ENCODE measurements around the gene ECSIT. TPM values are rescaled to one million over a fixed set of nuclear protein-coding genes. Genes with fewer than 3 reads are reported as not detected.
"Not testable (repeated sequence)": the region's sequence is repeated elsewhere in the genome, so short reads cannot be mapped to it uniquely, and the experiment has no call there.

The ECSIT gene
- total RNA-seq, 2 donors from 2014 or later: 27.9 TPM

- intact Hi-C loops (cut with DNase I): loop anchor here in 1 of 2 donors (10.0 kb wide), 1 partner anchor 97 kb away; the partner anchor contains the start of gene EPOR
- DNase-seq (ENCODE audit: low spot score): peak; percentile 92
Observed at GRCh38 chr19:11481534-11482383, 47.2 kb downstream of the ECSIT start.

GRCh38 chr19:11480715-11481533 is 48.0 kb downstream of the ECSIT start, which contains the start of gene ELAVL3:
ELAVL3 (minus strand) TSS chr19:11481046; CDS start chr19:11480608, 438 bp downstream.
- intact Hi-C loops (cut with DNase I): loop anchor here in 1 of 2 donors (10.0 kb wide), 1 partner anchor 96 kb away; the partner anchor contains the start of gene EPOR

GRCh38 chr19:11479898-11480714 is 48.8 kb downstream of the ECSIT start:
- DNase-seq (ENCODE audit: low spot score): peak; percentile 82
- intact Hi-C loops (cut with DNase I): loop anchor here in 1 of 2 donors (2.0 to 10.0 kb wide), 2 partner anchors 31 to 95 kb away; partner anchors contain the start of gene EPOR

More at GRCh38 chr19:11480715-11481533, 48.0 kb downstream of the ECSIT start, which contains the start of gene ELAVL3:
- no peak for DNase-seq (ENCODE audit: low spot score)

- intact Hi-C loops (cut with DNase I): loop anchor here in 1 of 2 donors (2.0 kb wide), 1 partner anchor 30 kb away; no protein-coding TSS in a partner anchor
- peak; percentile 81 for DNase-seq (ENCODE audit: low spot score)
Observed at GRCh38 chr19:11479090-11479897, 49.6 kb downstream of the ECSIT start.

GRCh38 chr19:11478167-11479089 is 50.5 kb downstream of the ECSIT start:
- DNase-seq (ENCODE audit: low spot score): no peak
- intact Hi-C loops (cut with DNase I): loop anchor here in 1 of 2 donors (2.0 kb wide), 1 partner anchor 30 kb away; no protein-coding TSS in a partner anchor

GRCh38 chr19:11475861-11476260 is 53.1 kb downstream of the ECSIT start:
- intact Hi-C loops (cut with DNase I): no loop called here
- no peak for DNase-seq (ENCODE audit: low spot score)

- DNase-seq (ENCODE audit: low spot score); intact Hi-C loops (cut with DNase I): not testable (repeated sequence)
Observed at GRCh38 chr19:11475343-11475742, 53.6 kb downstream of the ECSIT start.

GRCh38 chr19:11473725-11474124 is 55.2 kb downstream of the ECSIT start:
- no peak for DNase-seq (ENCODE audit: low spot score)
- intact Hi-C loops (cut with DNase I): no loop called here

GRCh38 chr19:11468266-11468845 is 60.6 kb downstream of the ECSIT start:
- intact Hi-C loops (cut with DNase I): loop anchor here in 1 of 2 donors (2.0 kb wide), 1 partner anchor 78 kb away; no protein-coding TSS in a partner anchor
- not testable (repeated sequence) for DNase-seq (ENCODE audit: low spot score)

- no peak for DNase-seq (ENCODE audit: low spot score)
Observed at GRCh38 chr19:11465600-11465999, 63.3 kb downstream of the ECSIT start.

GRCh38 chr19:11464333-11465265 is 64.3 kb downstream of the ECSIT start:
- DNase-seq (ENCODE audit: low spot score): no peak
- intact Hi-C loops (cut with DNase I): no loop called here

More at GRCh38 chr19:11465600-11465999, 63.3 kb downstream of the ECSIT start:
- intact Hi-C loops (cut with DNase I): no loop called here

GRCh38 chr19:11463391-11463790 is 65.5 kb downstream of the ECSIT start:
- no peak for DNase-seq (ENCODE audit: low spot score)
- intact Hi-C loops (cut with DNase I): no loop called here

- DNase-seq (ENCODE audit: low spot score): no peak
- intact Hi-C loops (cut with DNase I): no loop called here
Observed at GRCh38 chr19:11461453-11461852, 67.5 kb downstream of the ECSIT start.

GRCh38 chr19:11460207-11460606 is 68.7 kb downstream of the ECSIT start:
- no peak for DNase-seq (ENCODE audit: low spot score)
- intact Hi-C loops (cut with DNase I): no loop called here

GRCh38 chr19:11458912-11459311 is 70.0 kb downstream of the ECSIT start:
- DNase-seq (ENCODE audit: low spot score); intact Hi-C loops (cut with DNase I): not testable (repeated sequence)
